ENCODE measurements around the gene ALDH8A1. TPM values are rescaled to one million over a fixed set of nuclear protein-coding genes. Genes with fewer than 3 reads are reported as not detected.

The ALDH8A1 gene
- total and polyA plus RNA-seq, 2 experiments from 2014 or later: 8.0 to 9.9 TPM

DNA sequence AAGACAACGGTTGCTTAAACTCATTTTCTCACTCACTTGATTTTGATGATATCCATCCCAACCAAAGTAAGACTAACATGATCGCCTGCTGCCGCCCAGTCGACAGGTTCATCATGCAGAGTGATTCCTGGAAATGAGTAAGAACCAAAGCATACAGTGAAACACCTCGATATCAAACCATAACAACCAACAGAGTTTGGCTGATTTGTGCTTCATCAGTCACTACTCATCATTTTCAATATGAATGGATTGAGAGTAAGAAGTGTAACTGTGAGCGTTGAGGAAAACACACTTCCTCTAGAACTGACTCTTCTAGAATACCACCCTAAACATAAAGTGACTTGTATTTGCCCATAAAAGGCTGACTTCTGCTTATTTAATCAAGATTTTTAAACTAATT lies 29.2 kb upstream of the ALDH8A1 start:
- no peak for DNase-seq (ENCODE audit: low spot score)
- no peak overlapping the region for H3K4me2 ChIP-seq
- 96% methylated on average over 6 of the region's 6 CpGs for WGBS (ENCODE audit: low lambda C conversion rate, missing lambda C conversion rate)
- no peaks in the 10 kb centered on the region for H3K4me1 ChIP-seq (ENCODE audit: insufficient read depth)
- no peaks in the 10 kb centered on the region for H3K9me3 ChIP-seq (ENCODE audit: low read depth)
- H3K79me2 ChIP-seq: no peaks in the 10 kb centered on the region
- no peaks in the 10 kb centered on the region for H3K36me3 ChIP-seq (replicated peaks; ENCODE audit: insufficient read depth, low read depth)
- H3K27ac ChIP-seq: no peak overlapping the region
- no peaks in the 10 kb centered on the region for H3K9me2 ChIP-seq (replicated peaks; ENCODE audit: insufficient read depth)
- H3K4me3 ChIP-seq: no peak overlapping the region
- no peaks in the 10 kb centered on the region for H4K20me1 ChIP-seq (ENCODE audit: insufficient read depth, poor library complexity, severe bottlenecking)
- TF ChIP-seq, protein P1, sequence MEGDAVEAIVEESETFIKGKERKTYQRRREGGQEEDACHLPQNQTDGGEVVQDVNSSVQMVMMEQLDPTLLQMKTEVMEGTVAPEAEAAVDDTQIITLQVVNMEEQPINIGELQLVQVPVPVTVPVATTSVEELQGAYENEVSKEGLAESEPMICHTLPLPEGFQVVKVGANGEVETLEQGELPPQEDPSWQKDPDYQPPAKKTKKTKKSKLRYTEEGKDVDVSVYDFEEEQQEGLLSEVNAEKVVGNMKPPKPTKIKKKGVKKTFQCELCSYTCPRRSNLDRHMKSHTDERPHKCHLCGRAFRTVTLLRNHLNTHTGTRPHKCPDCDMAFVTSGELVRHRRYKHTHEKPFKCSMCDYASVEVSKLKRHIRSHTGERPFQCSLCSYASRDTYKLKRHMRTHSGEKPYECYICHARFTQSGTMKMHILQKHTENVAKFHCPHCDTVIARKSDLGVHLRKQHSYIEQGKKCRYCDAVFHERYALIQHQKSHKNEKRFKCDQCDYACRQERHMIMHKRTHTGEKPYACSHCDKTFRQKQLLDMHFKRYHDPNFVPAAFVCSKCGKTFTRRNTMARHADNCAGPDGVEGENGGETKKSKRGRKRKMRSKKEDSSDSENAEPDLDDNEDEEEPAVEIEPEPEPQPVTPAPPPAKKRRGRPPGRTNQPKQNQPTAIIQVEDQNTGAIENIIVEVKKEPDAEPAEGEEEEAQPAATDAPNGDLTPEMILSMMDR (IDR thresholded peaks at IDR 0.05; ENCODE audit: poor library complexity): no peak
- no peak for TF ChIP-seq EZH2phosphoT487 (IDR thresholded peaks at IDR 0.05; ENCODE audit: low read depth, severe bottlenecking, unreplicated experiment)
- TF ChIP-seq EZH2 (IDR thresholded peaks at IDR 0.05; ENCODE audit: borderline replicate concordance): no peak
- no peak overlapping the region for H2AFZ ChIP-seq
- H3K27me3 ChIP-seq: no peaks in the 10 kb centered on the region

DNA sequence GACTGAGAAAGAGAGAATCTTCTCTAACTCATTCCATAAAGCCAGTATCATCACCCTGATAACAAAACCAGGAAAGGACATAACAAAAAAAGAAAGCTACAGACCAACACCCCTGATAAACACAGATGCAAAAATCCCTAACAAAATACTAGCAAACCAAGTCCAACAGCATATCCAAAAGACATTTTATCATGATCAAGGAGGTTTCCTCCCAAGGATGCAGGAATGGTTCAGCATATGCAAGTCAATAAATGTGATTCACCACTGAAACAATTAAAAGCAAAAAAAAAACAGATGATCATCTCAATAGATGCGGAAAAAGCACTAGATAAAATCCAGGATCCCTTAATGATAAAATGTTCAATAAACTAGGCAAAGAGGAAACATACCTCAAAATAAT lies 24.5 kb upstream of the ALDH8A1 start:
- TF ChIP-seq, protein P1 (IDR thresholded peaks at IDR 0.05; ENCODE audit: poor library complexity): no peak
- no peak for TF ChIP-seq EZH2 (IDR thresholded peaks at IDR 0.05; ENCODE audit: borderline replicate concordance)
- no peak for TF ChIP-seq EZH2phosphoT487 (IDR thresholded peaks at IDR 0.05; ENCODE audit: low read depth, severe bottlenecking, unreplicated experiment)
- H4K20me1 ChIP-seq (ENCODE audit: insufficient read depth, poor library complexity, severe bottlenecking): no peaks in the 10 kb centered on the region
- WGBS (ENCODE audit: low lambda C conversion rate, missing lambda C conversion rate): 100% methylated on average over 1 of the region's 1 CpG
- H3K4me2 ChIP-seq: no peak overlapping the region
- H2AFZ ChIP-seq: no peak overlapping the region
- H3K36me3 ChIP-seq (replicated peaks; ENCODE audit: insufficient read depth, low read depth): no peaks in the 10 kb centered on the region
- H3K27ac ChIP-seq: no peak overlapping the region
- no peak overlapping the region for H3K4me3 ChIP-seq
- no peaks in the 10 kb centered on the region for H3K27me3 ChIP-seq
- H3K9me3 ChIP-seq (ENCODE audit: low read depth): no peaks in the 10 kb centered on the region
- H3K79me2 ChIP-seq: no peaks in the 10 kb centered on the region
- no peaks in the 10 kb centered on the region for H3K4me1 ChIP-seq (ENCODE audit: insufficient read depth)
- no peak for DNase-seq (ENCODE audit: low spot score)
- H3K9me2 ChIP-seq (replicated peaks; ENCODE audit: insufficient read depth): no peaks in the 10 kb centered on the region

DNA sequence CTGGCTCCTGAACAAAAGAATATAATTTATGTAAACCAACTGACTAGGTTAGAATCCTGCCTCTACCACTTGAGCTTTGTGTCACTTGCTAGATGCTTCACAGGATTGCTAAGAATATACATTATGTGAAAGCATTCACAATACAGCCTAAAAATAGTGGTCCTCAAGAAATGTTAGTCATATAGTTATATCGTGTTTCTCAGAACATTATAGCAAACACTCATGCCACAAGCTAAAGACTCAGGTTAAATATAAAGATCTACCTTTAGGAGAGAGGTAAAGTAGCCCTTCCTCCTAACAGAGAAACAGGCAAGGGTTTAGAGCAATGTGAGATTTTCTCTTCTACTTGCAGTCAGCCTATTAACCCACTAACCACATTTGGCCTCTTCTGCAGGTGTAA lies 17.8 kb upstream of the ALDH8A1 start:
- no peaks in the 10 kb centered on the region for H3K4me1 ChIP-seq (ENCODE audit: insufficient read depth)
- no peaks in the 10 kb centered on the region for H3K36me3 ChIP-seq (replicated peaks; ENCODE audit: insufficient read depth, low read depth)

More for the DNA sequence above, 17.8 kb upstream of the ALDH8A1 start:
- Histone ChIP-seq H3K27ac (no peak overlapping the region), H3K4me3 (no peak overlapping the region), H3K9me3 (ENCODE audit: low read depth) (no peaks in the 10 kb centered on the region), H3K79me2 (no peaks in the 10 kb centered on the region), H4K20me1 (ENCODE audit: insufficient read depth, poor library complexity, severe bottlenecking) (no peaks in the 10 kb centered on the region), H3K4me2 (no peak overlapping the region), H3K9me2 (replicated peaks; ENCODE audit: insufficient read depth) (no peaks in the 10 kb centered on the region), H3K27me3 (no peaks in the 10 kb centered on the region), H2AFZ (no peak overlapping the region)
- TF ChIP-seq, protein P1 (IDR thresholded peaks at IDR 0.05; ENCODE audit: poor library complexity): no peak
- no peak for TF ChIP-seq EZH2 (IDR thresholded peaks at IDR 0.05; ENCODE audit: borderline replicate concordance)
- TF ChIP-seq EZH2phosphoT487 (IDR thresholded peaks at IDR 0.05; ENCODE audit: low read depth, severe bottlenecking, unreplicated experiment): no peak
- WGBS (ENCODE audit: low lambda C conversion rate, missing lambda C conversion rate): 93% methylated on average over 1 of the region's 1 CpG
- DNase-seq (ENCODE audit: low spot score): no peak

Measured in hepatocyte (in vitro differentiated cells).